GM23248 (cell line): ENCODE results near the gene CD151. TPM values are rescaled to one million over a fixed set of nuclear protein-coding genes. Genes with fewer than 3 reads are reported as not detected.

ENCODE experiments used
- DNase-seq: peaks from one replicate; pipeline ENCODE4 v3.0.0-alpha.2; 2015
- H2AFZ ChIP-seq: fragments of 200-600 bp; sonication (generic); 2 replicates; pipeline ENCODE4 v1.6.1; 2016; ENCODE audit warnings: antibody characterized with exemption
- H3F3A ChIP-seq: fragments of 200-600 bp; sonication (generic); 2 replicates; pipeline ENCODE4 v1.6.1; 2016; ENCODE audit warnings: mild to moderate bottlenecking, antibody characterized with exemption, mixed run types; ENCODE audit not compliant: insufficient read depth
- H3K27ac ChIP-seq: fragments of 200-600 bp; sonication (generic); 2 replicates; pipeline ENCODE4 v1.5.1; 2016; ENCODE audit warnings: mild to moderate bottlenecking
- H3K27me3 ChIP-seq: fragments of 200-600 bp; sonication (generic); replicated peaks from 2 replicates; pipeline ENCODE4 v1.6.1; 2016; ENCODE audit warnings: mild to moderate bottlenecking; ENCODE audit not compliant: insufficient read depth
- H3K36me3 ChIP-seq: fragments of 200-600 bp; sonication (generic); 2 replicates; pipeline ENCODE4 v1.6.1; 2016; ENCODE audit warnings: low read depth, mild to moderate bottlenecking
- H3K4me1 ChIP-seq: fragments of 200-600 bp; sonication (generic); 2 replicates; pipeline ENCODE4 v1.6.1; 2016; ENCODE audit warnings: mild to moderate bottlenecking; ENCODE audit not compliant: insufficient read depth
- H3K4me2 ChIP-seq: fragments of 200-600 bp; sonication (generic); one replicate; pipeline ENCODE4 v1.6.1; 2016; ENCODE audit warnings: mild to moderate bottlenecking; ENCODE audit not compliant: unreplicated experiment
- H3K4me3 ChIP-seq: fragments of 200-600 bp; sonication (generic); 2 replicates; pipeline ENCODE4 v1.5.1; 2016; ENCODE audit warnings: mild to moderate bottlenecking
- H3K79me2 ChIP-seq: fragments of 200-600 bp; sonication (generic); 2 replicates; pipeline ENCODE4 v1.6.1; 2016; ENCODE audit warnings: mild to moderate bottlenecking; ENCODE audit not compliant: insufficient read depth
- H3K9ac ChIP-seq: fragments of 200-600 bp; sonication (generic); 2 replicates; pipeline ENCODE4 v1.6.1; 2016; ENCODE audit warnings: mild to moderate bottlenecking
- H3K9me2 ChIP-seq: fragments of 200-600 bp; sonication (generic); 2 replicates; pipeline ENCODE4 v1.6.1; 2016; ENCODE audit warnings: mixed run types, mild to moderate bottlenecking, moderate library complexity; ENCODE audit not compliant: insufficient read depth
- H3K9me3 ChIP-seq: fragments of 200-600 bp; sonication (generic); one replicate; pipeline ENCODE4 v1.6.1; 2017; ENCODE audit warnings: low read depth
- H4K20me1 ChIP-seq: fragments of 200-600 bp; sonication (generic); 2 replicates; pipeline ENCODE4 v1.6.0; 2016; ENCODE audit not compliant: insufficient read depth
- EZH2 ChIP-seq: fragments of 200-600 bp; sonication (generic); IDR thresholded peaks from 2 replicates; pipeline ENCODE4 v1.6.1; 2018; ENCODE audit warnings: antibody characterized with exemption, mild to moderate bottlenecking; ENCODE audit not compliant: insufficient read depth, poor library complexity, severe bottlenecking
- EZH2phosphoT487 ChIP-seq: fragments of 200-600 bp; sonication (generic); IDR thresholded peaks from 2 replicates; pipeline ENCODE4 v1.6.1; 2018; ENCODE audit warnings: antibody characterized with exemption, moderate library complexity, mild to moderate bottlenecking, low read depth; ENCODE audit not compliant: insufficient read depth
- WGBS, 2 experiments: methylation state at CpG; one replicate each; pipeline ENCODE4 v1.1.6; 2015 to 2017; ENCODE audit warnings: low lambda C conversion rate in 2 of 2, low coverage in 1 of 2; ENCODE audit errors: missing lambda C conversion rate in 2 of 2; 5-methylcytosine and 5-hydroxymethylcytosine counted together
- in situ Hi-C: fragments of 300-500 bp; cut with MboI; formaldehyde crosslinking; loops from 2 replicates; pipeline ENCODE4 v1.15.0; 2020
- polyA plus RNA-seq: library from polyadenylated mRNA; unstranded; fragments of >200 nt; fragmentation: Nextera tagmentation; extraction: Ambion mirVana; gene quantifications from 2 replicates; pipeline ENCODE4 v1.2.1, GENCODE V29; 2016
- total RNA-seq: library from RNA; depleted of rRNA; stranded (reverse); fragments of >200 nt; shearing (Covaris generic); gene quantifications from 2 replicates; pipeline ENCODE4 v1.2.3, GENCODE V29; 2014

CD151 gene
- total and polyA plus RNA-seq, 2 experiments from 2014 or later = 796 to 1,651 TPM

- H3K27ac ChIP-seq = no peak overlapping the region
- H2AFZ ChIP-seq = no peak overlapping the region
- H3K9me2 ChIP-seq = no peaks in the 10 kb centered on the region
- H3F3A ChIP-seq = no peaks in the 10 kb centered on the region
- peaks cover 13% of the 10 kb centered on the region; the same call in 1 of the 2 replicates for H3K79me2 ChIP-seq
- no peak overlapping the region for H3K4me3 ChIP-seq
- DNase-seq = no peak
- WGBS, 2 experiments = 73 to 84% methylated on average over 12 of the region's 12 CpGs
- H3K9ac ChIP-seq = no peak overlapping the region
- in situ Hi-C loops = no loop called here
- H3K4me1 ChIP-seq = 0 out of 2 replicates have a peak, but pooled peaks cover 7% of the 10 kb centered on the region
- no peaks in the 10 kb centered on the region for H3K27me3 ChIP-seq
- H4K20me1 ChIP-seq = no peaks in the 10 kb centered on the region
- H3K36me3 ChIP-seq = no peaks in the 10 kb centered on the region
- no peak overlapping the region for H3K4me2 ChIP-seq
- H3K9me3 ChIP-seq = no peaks in the 10 kb centered on the region
- TF ChIP-seq EZH2phosphoT487 (no peak), EZH2 (no peak)
Observed at GRCh38 chr11:855796-856195, 23.0 kb downstream of the CD151 start.

GRCh38 chr11:856397-856796 is 23.6 kb downstream of the CD151 start:
- Histone ChIP-seq H3K9me2 (no peaks in the 10 kb centered on the region), H3K79me2 (peaks cover 13% of the 10 kb centered on the region; the same call in 1 of the 2 replicates), H3K27me3 (no peaks in the 10 kb centered on the region), H3F3A (no peaks in the 10 kb centered on the region), H3K9me3 (no peaks in the 10 kb centered on the region), H4K20me1 (no peaks in the 10 kb centered on the region), H3K36me3 (no peaks in the 10 kb centered on the region), H3K9ac (no peak overlapping the region), H3K4me3 (no peak overlapping the region), H3K4me1 (0 out of 2 replicates have a peak, but pooled peaks cover 7% of the 10 kb centered on the region), H2AFZ (no peak overlapping the region), H3K4me2 (no peak overlapping the region), H3K27ac (no peak overlapping the region)
- DNase-seq = no peak
- WGBS, 2 experiments = 74 to 84% methylated on average over 6 to 7 of the region's 8 CpGs
- TF ChIP-seq EZH2phosphoT487 (no peak), EZH2 (no peak)
- in situ Hi-C loops = no loop called here

DNA sequence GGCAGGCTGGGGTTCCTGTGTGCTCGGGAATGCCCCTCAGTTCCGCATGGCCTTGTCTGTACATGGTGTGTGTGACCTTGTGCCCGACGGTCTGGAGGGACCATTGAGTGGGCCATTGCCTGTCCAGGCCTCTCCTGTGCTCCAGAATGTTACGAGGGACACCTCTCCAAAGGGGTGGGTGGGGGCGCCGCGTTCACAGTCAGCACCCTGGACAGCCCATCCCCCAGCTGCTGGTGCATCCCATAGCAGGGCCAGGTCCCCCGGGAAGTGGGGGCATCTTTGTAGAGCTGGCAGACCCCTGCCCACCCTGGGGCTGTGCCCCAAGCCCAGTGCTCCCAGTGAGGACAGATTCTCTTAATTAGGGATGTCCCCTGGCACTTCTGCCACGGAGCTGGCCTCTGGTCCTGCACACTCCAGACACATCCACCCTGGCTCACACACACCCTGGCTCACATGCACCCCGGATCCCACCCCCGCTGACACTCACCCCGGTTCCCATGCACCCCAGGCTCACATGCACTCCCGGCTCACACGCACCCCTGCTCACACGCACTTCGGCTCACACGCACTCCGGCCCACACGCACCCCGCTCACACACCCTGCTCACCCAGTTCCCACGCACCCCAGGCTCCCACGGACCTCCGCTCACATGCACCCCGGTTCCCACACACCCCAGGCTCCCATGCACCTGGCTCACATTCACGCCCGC is 25.5 kb downstream of the CD151 start:
- H3K27ac ChIP-seq = no peak overlapping the region
- H3K36me3 ChIP-seq = no peaks in the 10 kb centered on the region
- no peaks in the 10 kb centered on the region for H3K27me3 ChIP-seq
- 0 out of 2 replicates have a peak, but pooled peaks cover 7% of the 10 kb centered on the region for H3K4me1 ChIP-seq
- no peak overlapping the region for H3K9ac ChIP-seq
- no peak overlapping the region for H3K4me3 ChIP-seq
- no peak overlapping the region for H3K4me2 ChIP-seq
- H3F3A ChIP-seq = no peaks in the 10 kb centered on the region
- H2AFZ ChIP-seq = no peak overlapping the region
- DNase-seq = no peak
- TF ChIP-seq EZH2phosphoT487 (no peak), EZH2 (no peak)
- H4K20me1 ChIP-seq = no peaks in the 10 kb centered on the region
- in situ Hi-C loops = no loop called here
- H3K9me2 ChIP-seq = no peaks in the 10 kb centered on the region
- 0 out of 2 replicates have a peak, but pooled peaks cover 5% of the 10 kb centered on the region for H3K79me2 ChIP-seq
- WGBS, 2 experiments = 80 to 89% methylated on average over 25 to 27 of the region's 27 CpGs
- no peaks in the 10 kb centered on the region for H3K9me3 ChIP-seq

- H2AFZ ChIP-seq = no peak overlapping the region
- H3K27ac ChIP-seq = no peak overlapping the region
- H3K79me2 ChIP-seq = 0 out of 2 replicates have a peak, but pooled peaks cover 5% of the 10 kb centered on the region
- in situ Hi-C loops = no loop called here
- H3K4me3 ChIP-seq = no peak overlapping the region
- no peaks in the 10 kb centered on the region for H3K36me3 ChIP-seq
- 0 out of 2 replicates have a peak, but pooled peaks cover 7% of the 10 kb centered on the region for H3K4me1 ChIP-seq
- no peak overlapping the region for H3K9ac ChIP-seq
- H3F3A ChIP-seq = no peaks in the 10 kb centered on the region
- H3K27me3 ChIP-seq = no peaks in the 10 kb centered on the region
- no peaks in the 10 kb centered on the region for H3K9me3 ChIP-seq
- no peak for TF ChIP-seq EZH2phosphoT487
- no peak for DNase-seq
- no peaks in the 10 kb centered on the region for H4K20me1 ChIP-seq
- no peak overlapping the region for H3K4me2 ChIP-seq
- 78 to 93% methylated on average over 3 to 37 of the region's 37 CpGs for WGBS, 2 experiments
- H3K9me2 ChIP-seq = no peaks in the 10 kb centered on the region
Observed at GRCh38 chr11:858762-859339, 26.1 kb downstream of the CD151 start.
